HTERT RPE-1 (cell line): ENCODE data around the gene TTI1.
"Not testable (repeated sequence)": the region's sequence is repeated elsewhere in the genome, so short reads cannot be mapped to it uniquely, and the experiment has no call there.

Experiments used
- in situ Hi-C: fragments of 300-500 bp; cut with MboI; formaldehyde crosslinking; loops from 4 replicates; pipeline ENCODE4 v1.14.3; 2020; ENCODE audit warnings: low sequenced_read_pairs

TTI1 gene

DNA sequence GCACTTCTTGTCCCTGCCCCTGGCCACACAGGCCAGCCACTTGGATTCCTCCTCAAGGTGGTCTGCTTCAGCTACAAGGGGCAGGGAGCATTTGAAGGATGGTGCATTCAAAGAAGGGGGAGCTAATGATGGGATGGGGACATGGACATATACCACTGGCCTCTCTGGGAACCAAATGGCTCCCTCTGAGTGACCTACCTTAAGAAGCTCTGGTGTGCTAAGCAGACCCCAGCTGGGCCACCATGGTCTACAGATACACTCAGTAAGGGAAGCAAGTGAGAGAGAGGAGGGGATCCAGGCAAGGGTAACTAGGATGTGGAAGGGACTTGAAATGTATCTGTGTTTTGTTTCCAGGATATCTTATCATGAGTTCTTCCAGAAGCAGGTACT is 62.4 kb downstream of the TTI1 start:
- in situ Hi-C loops: no loop called here

DNA sequence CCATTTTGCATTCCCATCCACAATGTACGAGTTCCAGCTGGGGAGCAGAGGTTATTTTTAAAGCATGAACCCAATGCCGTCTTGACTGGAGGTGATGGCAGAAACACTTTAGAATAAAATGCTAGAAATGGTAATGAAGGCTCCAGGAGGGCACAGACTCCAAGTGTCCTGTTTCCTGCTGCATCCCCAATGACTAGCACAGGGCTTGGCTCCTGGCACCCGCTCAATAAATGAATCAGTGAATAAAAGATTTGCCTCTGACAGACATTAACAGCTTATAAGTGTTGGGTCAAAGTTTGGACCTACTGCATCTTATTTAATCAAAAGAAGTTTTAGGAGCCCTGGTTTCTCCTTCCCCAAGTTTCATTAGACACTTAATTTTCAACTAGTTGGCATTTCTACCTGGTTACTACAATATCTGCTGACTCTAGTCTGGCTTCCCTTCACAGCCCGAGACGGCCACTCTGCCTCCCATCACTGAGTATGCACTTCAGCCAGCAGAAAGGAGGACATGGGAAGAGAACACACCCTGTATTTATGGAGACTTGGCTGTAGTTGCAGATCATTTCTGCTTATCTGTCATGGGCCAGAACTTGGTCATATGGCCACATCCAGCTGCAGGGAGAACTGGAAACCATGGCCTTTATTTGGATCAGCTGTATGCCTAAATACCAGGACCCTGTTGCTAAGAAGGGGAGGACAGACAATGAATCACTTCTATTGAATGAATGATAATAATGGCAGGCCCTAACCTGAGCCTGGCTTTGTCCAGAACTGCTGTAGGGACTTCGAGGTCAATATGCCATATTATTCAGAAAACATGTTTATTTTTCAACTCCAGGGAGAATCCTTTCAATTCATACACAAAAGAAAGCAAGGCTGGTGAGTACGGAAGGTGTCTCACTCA is 63.1 kb downstream of the TTI1 start:
- in situ Hi-C loops: no loop called here

DNA sequence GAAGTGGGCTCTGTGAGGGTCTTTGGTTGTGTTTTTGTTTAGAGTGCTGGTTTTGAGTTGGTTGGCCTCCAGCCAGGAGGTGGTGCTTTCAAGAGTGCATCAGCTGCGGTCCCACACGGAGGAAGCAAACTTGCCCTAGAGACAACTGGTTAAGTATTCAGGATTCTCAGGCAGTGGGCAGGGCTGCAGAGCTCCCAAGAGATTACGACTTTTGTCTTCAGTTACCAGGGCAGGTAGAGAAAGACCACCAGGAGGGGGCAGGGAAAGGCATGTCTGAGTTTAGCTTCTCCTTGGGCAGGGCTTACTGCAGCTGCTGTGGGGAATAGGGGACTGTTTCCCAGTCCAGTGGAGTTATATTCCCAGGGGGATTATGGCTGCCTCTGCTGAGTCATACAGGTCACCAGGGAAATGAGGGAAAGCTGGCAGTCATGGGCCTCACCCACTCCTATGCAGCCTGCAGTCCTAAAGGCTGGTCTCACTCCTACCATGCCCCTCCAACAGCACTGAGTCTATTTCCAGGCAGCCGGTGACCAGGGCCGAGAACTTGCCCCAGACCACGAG is 64.3 kb downstream of the TTI1 start:
- in situ Hi-C loops: no loop called here

DNA sequence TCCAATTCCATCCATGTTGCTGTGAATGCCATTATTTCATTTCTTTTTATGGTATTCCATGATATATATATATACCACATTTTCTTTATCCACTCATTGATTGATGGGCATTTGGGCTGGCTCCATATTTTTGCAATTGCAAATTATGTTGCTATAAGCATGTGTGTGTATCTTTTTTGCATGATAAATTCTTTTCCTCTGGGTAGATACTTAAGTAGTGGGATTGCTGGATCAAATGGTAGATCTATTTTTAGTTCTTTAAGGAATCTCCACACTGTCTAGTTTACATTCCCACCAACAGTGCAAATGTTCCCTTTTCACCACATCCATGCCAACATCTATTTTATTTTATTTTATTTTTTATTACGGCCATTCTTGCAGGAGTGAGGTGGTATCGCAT is 69.8 kb downstream of the TTI1 start:
- in situ Hi-C loops: not testable (repeated sequence)

DNA sequence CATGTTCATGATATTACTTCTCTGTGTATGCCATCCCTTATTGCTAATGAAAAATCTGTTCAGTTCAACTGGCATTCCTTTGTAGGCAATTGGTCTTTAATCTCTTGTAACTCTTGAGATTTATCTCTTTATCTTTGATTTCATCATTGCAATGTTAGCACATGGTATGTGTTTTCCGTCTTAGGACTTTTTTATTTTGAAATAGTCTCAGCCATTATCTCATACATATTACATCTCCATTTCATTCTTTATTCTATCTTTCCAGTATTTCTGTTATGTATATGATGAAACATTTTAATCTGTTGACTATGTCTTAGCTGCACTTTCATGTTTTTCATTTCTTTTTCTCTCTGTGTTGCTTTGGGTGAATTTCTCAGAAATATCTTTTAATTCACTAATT is 72.2 kb downstream of the TTI1 start:
- in situ Hi-C loops: no loop called here

DNA sequence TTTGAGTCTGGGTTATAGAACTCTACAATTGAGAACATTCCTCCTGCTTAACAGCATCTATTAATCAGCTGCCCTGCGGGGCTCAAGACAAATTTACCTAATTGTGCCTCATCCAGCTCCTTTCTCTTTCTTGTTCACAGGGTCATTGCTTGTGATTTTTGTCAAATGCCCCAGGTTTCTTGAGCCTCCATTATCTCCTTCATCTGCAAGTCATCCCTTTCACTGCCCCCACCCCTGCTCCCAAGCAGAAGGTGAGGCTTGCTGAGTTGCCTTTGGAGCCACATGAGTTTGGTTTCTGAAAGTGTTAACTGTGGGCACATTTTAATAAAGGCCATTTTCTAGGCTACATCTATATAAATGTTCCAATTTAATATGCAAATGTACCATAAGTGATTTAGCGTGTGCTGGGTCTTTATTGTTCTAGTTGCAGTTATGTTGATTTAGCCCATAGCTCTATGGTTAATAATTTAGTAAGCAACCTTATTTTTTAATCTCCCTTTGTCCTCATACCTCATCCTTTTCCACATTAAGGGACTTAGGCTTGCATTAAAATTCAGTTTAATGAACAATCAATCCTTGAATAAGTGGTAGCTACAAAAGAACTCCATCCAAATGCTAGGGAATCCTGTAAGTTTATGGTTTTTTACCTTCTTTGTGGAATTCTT is 74.3 kb downstream of the TTI1 start:
- in situ Hi-C loops: no loop called here

DNA sequence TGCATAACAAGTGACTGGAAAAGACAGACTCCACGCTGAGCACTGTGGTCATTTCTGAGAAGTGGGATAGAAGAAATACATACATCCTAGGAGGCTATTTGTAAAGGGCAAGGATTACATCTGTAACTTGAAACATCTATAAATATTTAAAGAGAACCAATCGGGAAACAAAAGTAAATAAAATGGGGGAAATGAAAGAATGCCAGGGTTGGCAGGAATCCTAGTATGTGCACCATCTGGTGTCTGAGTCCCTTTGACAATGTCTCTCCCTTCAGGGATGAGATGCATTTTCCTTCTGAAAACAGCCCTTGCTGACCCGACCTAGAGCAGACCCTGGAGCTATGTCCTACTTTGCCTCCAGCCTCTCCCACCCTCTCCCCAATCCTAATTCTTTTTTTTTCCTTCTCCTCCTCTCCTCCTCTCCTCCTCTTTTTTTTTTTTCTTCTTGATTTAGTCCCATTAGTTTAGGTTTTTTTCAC is 77.1 kb downstream of the TTI1 start:
- in situ Hi-C loops: no loop called here

- in situ Hi-C loops: no loop called here
Measured at GRCh38 chr20:37955511-37955910, 77.7 kb downstream of the TTI1 start.

DNA sequence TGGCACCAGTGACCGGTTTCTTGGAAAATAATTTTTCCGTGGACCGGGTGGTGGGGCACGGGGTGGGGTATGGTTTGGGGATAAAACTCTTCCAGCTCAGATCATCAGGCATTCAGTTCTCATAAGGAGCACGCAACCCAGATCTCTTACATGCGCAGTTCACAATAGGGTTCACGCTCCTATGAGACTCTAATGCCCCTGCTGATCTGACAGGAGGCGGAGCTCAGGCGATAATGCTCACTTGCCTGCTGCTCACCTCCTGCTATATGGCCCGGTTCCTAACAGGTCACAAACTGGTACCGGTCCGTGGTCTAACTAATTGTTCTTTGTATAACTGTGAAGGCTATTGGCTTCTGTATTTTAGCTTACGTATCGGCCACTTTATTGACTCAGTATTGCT is 78.6 kb downstream of the TTI1 start:
- in situ Hi-C loops: no loop called here

GRCh38 chr20:37954190-37954589 is 79.1 kb downstream of the TTI1 start:
- in situ Hi-C loops: no loop called here

DNA sequence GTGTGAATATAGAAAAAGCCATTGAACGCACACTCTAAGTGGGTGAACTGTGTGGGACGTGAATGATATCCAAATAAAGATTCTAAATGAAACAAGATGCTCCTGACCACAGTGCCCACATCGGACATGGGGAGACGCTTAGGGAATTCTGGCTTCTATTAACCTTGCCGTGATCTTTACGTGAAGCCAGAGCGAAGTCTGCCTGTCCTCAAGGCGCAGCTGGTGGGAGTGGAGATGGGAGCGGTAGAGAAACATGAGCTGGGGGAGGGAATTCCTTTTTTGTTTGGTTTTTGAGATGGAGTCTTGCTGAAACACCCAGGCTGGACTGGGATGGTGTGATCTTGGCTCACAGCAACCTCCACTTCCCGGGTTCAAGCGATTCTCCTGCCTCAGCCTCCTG is 84.3 kb downstream of the TTI1 start:
- in situ Hi-C loops: no loop called here

- in situ Hi-C loops: no loop called here
Measured at GRCh38 chr20:37947943-37948342, 85.3 kb downstream of the TTI1 start.

DNA sequence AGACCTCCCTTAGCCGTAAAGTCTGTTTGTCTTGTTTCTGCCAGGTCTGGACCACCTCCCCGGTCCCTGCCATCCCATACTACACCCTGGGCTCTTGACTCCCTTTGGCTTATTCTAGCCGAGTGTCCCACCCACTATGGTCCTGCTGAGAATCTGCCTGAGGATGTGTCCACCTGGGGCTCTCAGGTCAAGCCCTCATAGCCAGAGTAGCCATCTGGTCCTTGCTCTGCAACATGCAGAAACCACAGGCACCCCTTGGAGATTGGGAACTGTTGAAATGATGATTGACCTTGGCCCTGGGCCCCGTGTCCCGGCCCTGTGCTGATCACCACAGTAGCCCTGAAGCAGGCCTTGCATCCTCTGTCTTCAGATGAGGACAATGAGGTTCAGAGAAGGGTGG is 86.3 kb downstream of the TTI1 start:
- in situ Hi-C loops: no loop called here

DNA sequence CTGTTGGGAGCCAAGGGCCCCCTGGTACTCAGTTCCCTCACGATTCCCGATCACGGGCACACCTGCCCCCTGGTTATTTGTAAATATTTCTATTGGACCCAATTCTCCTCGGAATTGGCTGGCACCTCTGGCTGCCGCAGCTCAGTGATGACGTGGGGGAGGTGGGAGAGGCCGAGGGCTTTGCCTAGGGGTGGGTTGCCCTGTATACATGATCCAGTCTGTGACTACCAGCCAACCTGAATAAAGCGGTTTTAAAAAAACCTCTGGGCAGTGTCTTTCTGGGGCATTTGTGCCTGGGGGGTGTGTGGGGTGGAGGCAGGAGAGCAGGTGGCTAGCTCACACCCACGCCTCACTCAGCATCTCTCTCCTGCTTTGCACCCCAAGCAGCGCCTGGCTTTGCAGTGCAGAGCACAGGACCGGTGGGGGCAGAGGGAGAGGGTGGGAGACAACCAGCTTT is 88.1 kb downstream of the TTI1 start:
- in situ Hi-C loops: no loop called here

- in situ Hi-C loops: no loop called here
Measured at GRCh38 chr20:37944456-37944981, 88.7 kb downstream of the TTI1 start.

DNA sequence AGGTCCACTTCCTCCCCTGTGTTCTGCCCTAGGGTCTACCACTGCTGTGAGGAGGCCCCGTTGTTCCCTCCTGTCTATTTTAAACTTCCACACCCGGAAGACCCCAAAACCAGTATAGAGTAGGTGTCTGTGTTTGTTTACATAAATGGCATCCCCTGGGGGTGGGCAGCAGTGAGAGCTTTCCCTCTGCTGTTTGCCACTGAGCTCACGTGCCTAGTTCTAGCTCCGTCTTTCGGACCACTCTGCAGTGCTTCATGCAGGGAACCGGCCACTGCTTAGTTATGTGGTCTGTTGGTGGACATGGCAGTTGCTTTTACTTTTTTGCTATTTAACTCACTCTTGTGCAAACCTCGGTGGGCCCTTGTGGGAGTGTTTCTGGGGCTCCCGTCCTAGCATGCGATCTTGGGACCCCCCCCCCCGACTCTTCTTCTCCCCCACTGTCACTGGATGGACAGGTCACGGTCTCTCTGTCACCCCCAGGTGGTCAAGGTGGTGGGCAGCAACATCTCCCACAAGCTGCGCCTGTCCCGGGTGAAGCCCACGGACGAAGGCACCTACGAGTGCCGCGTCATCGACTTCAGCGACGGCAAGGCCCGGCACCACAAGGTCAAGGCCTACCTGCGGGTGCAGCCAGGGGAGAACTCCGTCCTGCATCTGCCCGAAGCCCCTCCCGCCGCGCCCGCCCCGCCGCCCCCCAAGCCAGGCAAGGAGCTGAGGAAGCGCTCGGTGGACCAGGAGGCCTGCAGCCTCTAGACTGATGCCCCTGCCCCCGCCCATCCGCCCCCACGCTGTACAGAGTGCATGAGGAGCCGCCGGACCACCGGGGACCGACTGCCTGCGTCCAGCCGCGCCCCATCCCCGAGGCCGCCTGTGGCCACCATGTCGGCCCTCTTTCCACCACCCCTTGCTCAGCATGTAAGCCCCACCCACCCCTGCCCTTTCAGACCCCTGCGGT is 89.5 kb downstream of the TTI1 start:
- in situ Hi-C loops: no loop called here

- in situ Hi-C loops: no loop called here
Measured at GRCh38 chr20:37943033-37943432, 90.2 kb downstream of the TTI1 start.

DNA sequence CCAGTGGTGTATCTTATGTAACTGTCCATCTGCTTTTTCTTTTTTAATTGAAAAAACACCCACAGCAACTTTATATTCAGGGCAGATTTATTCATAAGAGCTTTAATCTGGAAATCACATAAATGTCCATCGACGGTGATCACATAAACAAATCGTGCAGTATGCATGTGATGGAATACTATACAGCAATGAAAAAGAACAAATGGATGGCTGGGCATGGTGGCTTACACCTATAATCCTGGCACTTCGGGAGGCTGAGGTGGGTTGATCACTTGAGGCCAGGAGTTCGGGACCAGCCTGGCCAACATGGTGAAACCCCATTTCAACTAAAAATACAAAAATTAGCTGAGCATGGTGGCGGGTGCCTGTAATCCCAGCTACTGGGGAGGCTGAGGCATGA is 91.3 kb downstream of the TTI1 start:
- in situ Hi-C loops: no loop called here

GRCh38 chr20:37941332-37941731 is 91.9 kb downstream of the TTI1 start:
- in situ Hi-C loops: no loop called here

DNA sequence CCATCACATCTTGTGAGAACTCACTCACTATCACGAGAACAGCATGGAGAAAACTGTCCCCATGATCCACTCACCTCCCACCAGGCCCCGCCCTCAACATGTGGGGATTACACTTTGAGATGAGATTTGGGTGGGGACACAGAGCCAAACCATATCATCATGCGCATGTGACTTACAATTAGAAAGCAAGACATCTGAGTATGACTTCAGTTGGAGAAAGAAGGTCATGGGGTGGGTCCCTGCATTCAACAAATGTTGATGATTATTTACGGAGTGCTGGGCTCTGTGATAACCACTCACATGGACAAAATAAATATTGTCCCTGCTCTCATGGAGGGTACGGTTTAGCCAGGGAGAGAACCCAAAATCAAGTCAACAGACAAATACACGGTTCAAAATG is 92.4 kb downstream of the TTI1 start:
- in situ Hi-C loops: no loop called here
